Panc1 (cell line): ENCODE results near the gene SLC9A7.

Experiments
- POLR2AphosphoS5 ChIP-seq: IDR thresholded peaks from 2 replicates; pipeline ENCODE4 v1.6.1; 2012; ENCODE audit warnings: mild to moderate bottlenecking, low read depth, low read length, moderate library complexity
- TF ChIP-seq, protein P1 (sequence below): fragments of 450-650 bp; IDR thresholded peaks from 2 replicates; pipeline ENCODE4 v1.5.1; 2017; ENCODE audit warnings: mild to moderate bottlenecking

DNA sequence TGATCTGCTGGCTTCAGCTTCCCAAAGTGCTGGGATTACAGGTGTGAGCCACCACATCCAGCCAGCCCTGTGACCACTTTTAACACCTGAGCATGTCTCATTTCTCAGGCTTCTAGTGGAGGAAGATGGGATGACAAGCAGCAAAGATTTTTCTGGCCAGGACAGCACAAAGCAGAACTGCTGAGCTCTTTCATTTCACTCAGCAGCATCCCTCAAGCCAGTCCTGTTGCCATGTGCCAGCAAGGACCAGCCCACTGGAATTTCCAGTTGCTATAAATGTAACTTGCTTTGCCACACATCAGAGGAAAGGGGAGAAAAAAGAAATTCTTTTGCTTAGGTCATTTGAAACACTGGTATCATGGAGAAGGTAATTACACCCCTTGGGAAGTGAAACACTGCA, 75.9 kb downstream of the SLC9A7 start:
- no peak for TF ChIP-seq POLR2AphosphoS5
- TF ChIP-seq, protein P1, sequence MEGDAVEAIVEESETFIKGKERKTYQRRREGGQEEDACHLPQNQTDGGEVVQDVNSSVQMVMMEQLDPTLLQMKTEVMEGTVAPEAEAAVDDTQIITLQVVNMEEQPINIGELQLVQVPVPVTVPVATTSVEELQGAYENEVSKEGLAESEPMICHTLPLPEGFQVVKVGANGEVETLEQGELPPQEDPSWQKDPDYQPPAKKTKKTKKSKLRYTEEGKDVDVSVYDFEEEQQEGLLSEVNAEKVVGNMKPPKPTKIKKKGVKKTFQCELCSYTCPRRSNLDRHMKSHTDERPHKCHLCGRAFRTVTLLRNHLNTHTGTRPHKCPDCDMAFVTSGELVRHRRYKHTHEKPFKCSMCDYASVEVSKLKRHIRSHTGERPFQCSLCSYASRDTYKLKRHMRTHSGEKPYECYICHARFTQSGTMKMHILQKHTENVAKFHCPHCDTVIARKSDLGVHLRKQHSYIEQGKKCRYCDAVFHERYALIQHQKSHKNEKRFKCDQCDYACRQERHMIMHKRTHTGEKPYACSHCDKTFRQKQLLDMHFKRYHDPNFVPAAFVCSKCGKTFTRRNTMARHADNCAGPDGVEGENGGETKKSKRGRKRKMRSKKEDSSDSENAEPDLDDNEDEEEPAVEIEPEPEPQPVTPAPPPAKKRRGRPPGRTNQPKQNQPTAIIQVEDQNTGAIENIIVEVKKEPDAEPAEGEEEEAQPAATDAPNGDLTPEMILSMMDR: no peak
